ENCODE measurements around the gene CLDN34. TPM values are rescaled to one million over a fixed set of nuclear protein-coding genes. Genes with fewer than 3 reads are reported as not detected.

The CLDN34 gene
- total RNA-seq, 2 experiments from 2014 or later: not detected

Other genes with a start within 250 kb of the CLDN34 start
- not detected for gene GPR143, start 201.5 kb upstream of the CLDN34 start, total RNA-seq
- not detected for gene SHROOM2, start 180.9 kb upstream of the CLDN34 start, total RNA-seq
- gene CLCN4, start 189.6 kb downstream of the CLDN34 start, total RNA-seq: not detected